ENCODE measurements around the gene RBM25.
A peak's percentile ranks its signal among the peaks of the same experiment; 100 is the strongest.

Gene RBM25

DNA sequence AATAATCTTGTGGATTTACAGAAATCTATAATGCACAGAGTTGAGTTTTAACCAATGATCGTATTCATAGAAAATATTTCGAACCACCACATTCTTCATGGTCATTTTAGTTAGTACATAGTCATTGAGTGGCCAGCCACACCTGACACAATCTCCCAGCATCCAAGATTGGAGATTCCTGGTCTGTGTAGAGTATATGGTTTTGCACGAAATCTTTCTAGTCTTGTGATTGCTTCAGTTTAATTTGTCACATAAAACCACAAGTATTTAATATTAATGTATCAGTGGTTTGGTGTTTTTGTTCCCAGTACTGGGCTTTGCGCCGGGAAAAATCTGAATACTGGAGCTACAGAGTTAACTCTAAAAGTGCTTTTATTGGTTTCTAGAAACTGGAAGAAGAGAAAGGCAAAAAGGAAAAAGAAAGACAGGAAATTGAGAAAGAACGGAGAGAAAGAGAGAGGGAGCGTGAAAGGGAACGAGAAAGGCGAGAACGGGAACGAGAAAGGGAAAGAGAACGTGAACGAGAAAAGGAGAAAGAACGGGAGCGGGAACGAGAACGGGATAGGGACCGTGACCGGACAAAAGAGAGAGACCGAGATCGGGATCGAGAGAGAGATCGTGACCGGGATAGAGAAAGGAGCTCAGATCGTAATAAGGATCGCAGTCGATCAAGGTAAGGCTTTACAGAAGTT lies 44.6 kb downstream of the RBM25 start:
- no peak for DNase-seq (ENCODE audit: low spot score)

DNA sequence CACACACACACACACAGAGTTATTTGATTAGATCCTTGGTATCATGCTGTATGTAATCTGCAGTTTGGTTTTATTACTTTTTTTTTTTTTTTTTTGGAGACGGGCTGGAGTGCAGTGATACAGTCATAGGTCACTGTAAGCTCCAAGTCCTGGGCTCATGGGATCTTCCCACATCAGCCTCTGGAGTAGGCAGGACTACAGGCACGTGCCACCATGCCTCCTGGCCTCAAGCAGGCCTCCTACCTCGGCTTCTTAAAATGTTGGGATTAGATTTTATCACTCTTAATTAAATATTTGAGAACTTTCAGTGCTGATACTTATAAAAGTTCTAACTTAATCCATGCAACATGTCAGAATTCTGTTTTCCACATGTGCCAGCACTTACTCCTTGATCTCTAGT lies 46.7 kb downstream of the RBM25 start:
- DNase-seq (ENCODE audit: low spot score) = no peak

GRCh38 chr14:73105727-73106126 lies 47.4 kb downstream of the RBM25 start:
- no peak for DNase-seq (ENCODE audit: low spot score)

DNA sequence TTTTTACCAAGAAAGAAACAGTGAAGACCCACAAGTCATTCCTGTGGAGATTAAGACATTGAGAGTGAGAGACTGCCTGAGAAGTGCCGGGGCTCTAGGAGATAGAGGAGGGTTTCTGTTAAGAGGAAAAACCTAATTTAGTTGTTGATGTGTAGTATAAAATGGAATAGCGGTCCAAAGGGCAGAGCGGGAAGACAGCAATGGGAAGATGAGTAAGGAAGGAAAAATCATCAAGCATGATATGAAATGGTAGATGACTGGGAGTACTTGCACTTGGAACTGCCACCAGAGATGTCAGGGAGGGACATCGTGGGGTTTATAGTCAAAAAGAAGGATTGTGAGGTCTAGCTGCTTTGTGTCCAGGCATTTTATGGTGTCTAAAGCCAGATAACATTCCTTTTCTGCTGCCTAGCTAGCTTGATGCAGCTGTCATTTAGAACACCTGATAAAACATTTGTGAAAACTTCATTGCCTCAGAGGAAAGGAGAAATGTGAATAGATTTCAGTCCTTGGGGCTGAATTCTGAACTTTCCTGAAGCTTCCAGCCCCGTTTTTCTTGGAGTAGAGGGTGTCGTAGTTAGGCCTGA lies 57.8 kb downstream of the RBM25 start:
- no peak for DNase-seq (ENCODE audit: low spot score)

- DNase-seq (ENCODE audit: low spot score) = no peak
Observed at GRCh38 chr14:73124180-73124894, 66.0 kb downstream of the RBM25 start.

DNA sequence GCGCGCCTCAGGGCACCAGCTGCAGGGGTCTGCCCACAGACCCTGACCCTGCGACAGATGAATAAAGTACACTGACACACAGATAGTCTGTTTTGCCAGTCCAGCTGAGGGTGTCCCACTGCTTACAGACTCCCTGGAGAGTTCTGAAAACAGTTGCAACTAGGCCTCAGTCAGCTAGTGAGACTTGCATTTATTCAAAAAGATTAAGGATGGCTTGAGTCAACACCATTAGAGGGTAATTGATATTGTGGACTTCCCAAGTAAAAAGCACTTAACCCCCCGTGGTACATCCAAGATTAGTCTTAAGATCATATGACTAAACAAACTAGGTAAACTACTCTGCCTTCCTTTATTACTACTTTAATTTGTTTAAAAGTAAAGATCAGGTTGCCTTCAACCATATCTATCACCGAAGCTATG lies 66.8 kb downstream of the RBM25 start:
- no peak for DNase-seq (ENCODE audit: low spot score)

- DNase-seq (ENCODE audit: low spot score) = no peak
Observed at GRCh38 chr14:73125746-73126145, 67.4 kb downstream of the RBM25 start.

DNA sequence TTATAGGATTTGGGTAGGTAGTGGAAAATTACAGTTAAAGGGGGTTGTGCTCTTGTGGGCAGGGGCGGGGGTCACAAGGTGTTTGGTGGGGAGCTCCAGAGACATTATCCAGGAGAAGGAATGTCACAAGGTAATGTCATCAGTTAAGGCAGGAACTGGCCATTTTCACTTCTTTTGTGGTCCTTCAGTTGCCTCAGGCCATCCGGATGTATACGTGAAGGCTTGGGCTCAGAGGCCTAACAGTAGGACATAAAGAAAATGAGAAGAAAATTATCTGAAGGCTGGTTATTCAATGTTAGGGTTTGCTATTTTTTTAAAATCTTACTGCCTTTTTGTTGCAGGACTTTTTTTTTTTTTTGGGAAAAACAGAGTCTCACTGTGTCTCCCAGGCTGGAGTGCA lies 75.5 kb downstream of the RBM25 start:
- no peak for DNase-seq (ENCODE audit: low spot score)

DNA sequence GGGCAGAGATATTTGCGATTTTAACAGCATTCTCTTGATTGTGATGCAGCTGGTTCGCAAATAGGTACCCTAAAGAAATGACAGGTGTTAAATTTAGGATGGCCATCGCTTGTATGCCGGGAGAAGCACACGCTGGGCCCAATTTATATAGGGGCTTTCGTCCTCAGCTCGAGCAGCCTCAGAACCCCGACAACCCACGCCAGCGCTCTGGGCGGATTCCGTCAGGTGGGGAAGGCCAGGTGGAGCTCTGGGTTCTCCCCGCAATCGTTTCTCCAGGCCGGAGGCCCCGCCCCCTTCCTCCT lies 77.7 kb downstream of the RBM25 start:
- no peak for DNase-seq (ENCODE audit: low spot score)

- peak; percentile 99 for DNase-seq (ENCODE audit: low spot score)
Observed at GRCh38 chr14:73136387-73137225, 78.3 kb downstream of the RBM25 start, which contains the start of gene PSEN1. TSS of gene PSEN1 (plus strand) at chr14:73136507. CDS start at chr14:73148020, 11,513 bp downstream.

GRCh38 chr14:73140811-73141323 lies 82.5 kb downstream of the RBM25 start:
- no peak for DNase-seq (ENCODE audit: low spot score)

GRCh38 chr14:73142216-73142615 lies 83.9 kb downstream of the RBM25 start:
- DNase-seq (ENCODE audit: low spot score) = no peak

DNA sequence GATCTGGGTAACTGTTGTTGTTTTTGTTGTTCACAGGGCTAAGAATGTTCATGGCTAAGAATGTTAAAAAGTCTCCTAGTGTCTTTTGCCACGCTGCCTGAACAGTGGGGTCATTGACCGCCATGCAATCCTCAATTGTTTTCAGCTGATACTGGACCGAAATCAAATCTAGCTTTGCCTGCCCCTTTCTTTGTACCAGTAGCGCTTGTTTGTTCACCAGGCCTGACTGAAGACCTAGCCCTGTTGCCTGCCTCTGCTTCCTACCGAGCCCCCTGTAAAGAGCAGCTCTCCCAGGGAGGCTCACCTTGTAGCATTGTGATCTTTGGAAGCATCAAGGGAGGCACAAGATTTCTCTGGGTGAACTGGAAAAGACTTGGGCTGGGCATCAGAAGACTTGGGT lies 84.7 kb downstream of the RBM25 start:
- DNase-seq (ENCODE audit: low spot score) = no peak

DNA sequence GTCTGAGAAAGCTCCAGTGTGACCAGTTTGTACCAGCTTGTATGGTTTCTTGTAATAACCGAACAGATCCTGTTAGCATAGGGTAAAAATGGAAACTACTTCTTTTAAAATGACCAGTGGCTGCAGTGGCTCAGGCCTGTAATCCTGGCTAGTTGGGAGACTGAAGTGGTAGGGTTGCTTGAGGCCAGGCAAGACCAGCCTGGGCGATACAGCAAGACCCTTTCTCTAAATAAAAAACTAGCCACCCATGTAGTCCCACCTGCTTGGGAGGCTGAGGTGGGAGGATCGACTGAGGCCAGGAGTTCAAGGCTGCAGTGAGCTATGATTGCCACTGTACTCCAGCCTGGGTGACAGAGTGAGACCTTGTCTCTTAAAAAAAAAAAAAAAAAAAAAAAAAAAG lies 85.3 kb downstream of the RBM25 start:
- DNase-seq (ENCODE audit: low spot score) = no peak

- DNase-seq (ENCODE audit: low spot score) = no peak
Observed at GRCh38 chr14:73145371-73145770, 87.0 kb downstream of the RBM25 start.

DNA sequence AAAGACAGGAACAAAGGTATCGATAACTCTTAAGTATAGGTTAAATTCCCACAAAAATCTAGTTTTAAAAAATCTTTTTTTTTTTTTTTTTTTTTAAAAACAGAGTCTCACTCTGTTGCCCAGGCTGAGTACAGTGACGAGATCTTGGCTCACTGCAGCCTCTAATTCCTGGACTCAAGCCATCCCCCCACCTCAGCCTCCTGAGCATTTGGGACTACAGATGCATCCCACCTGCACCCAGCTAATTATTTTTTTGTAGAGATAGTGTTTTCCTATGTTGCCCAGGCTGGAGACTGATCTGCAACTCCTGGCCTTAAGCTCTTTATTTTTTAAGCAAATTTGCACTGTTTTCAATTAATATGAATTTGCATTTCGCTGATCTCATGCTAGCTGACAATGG lies 87.8 kb downstream of the RBM25 start:
- DNase-seq (ENCODE audit: low spot score) = no peak

GRCh38 chr14:73149753-73150152 lies 91.4 kb downstream of the RBM25 start:
- no peak for DNase-seq (ENCODE audit: low spot score)

GRCh38 chr14:73153272-73153671 lies 94.9 kb downstream of the RBM25 start:
- no peak for DNase-seq (ENCODE audit: low spot score)

- no peak for DNase-seq (ENCODE audit: low spot score)
Observed at GRCh38 chr14:73162251-73162650, 103.9 kb downstream of the RBM25 start.

- no peak for DNase-seq (ENCODE audit: low spot score)
Observed at GRCh38 chr14:73166399-73166798, 108.1 kb downstream of the RBM25 start.

- no peak for DNase-seq (ENCODE audit: low spot score)
Observed at GRCh38 chr14:73167727-73168126, 109.4 kb downstream of the RBM25 start.

DNA sequence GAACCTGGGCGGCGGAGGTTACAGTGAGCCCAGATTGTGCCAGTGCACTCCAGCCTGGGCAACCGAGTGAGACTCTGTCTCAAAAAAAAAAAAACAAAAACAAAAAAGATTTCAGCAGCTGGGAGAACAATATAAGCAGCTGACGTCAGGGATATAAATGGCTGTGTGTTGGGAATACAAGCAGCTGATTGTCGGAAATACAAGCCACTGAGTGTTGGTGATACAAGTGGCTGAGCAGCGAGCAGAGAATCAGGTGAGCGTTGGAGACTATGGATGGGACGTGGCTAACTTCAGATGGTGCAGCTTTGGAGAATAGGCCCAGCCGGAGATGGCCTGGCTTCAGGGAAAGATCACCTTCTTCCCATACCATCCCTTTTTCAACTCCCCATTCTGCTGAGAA lies 109.9 kb downstream of the RBM25 start:
- DNase-seq (ENCODE audit: low spot score) = no peak

Measured in activated CD4-positive, alpha-beta T cell treated with anti-CD3 and anti-CD28 coated beads, Interleukin-2, Interleukin-4, amounts not matched to agents 100 ng/mL and 50 ng/mL, durations not matched to agents 16 hours and 8 hours (primary cell).